Measurements from ENCODE around the gene ZBTB11. TPM values are rescaled to one million over a fixed set of nuclear protein-coding genes. Genes with fewer than 3 reads are reported as not detected.

The ZBTB11 gene
- total and polyA plus RNA-seq, 10 of the 15 experiments (the other 5 are each of a cell fraction or from before 2014, with no cell fraction given): 3.5 to 25.7 (median 18.0) TPM

- DNase-seq (ENCODE audit: low read depth, low spot score) (no peak), ATAC-seq (no peak), FAIRE-seq (no peak)
- ChIA-PET POLR2A (no interaction called here), SMC1A (ENCODE audit: uncharacterized antibody, unreplicated experiment) (no interaction called here), CTCF (interaction anchor here (1.0 kb wide), 1 partner anchor 17 kb away, joined by 3 read pairs; no protein-coding TSS in a partner anchor), RAD21 (ENCODE audit: unreplicated experiment) (no interaction called here)
- WGBS (ENCODE audit: insufficient coverage, insufficient replicate concordance, low lambda C conversion rate, missing lambda C conversion rate): 100% methylated on average over 1 of the region's 1 CpG
- in situ Hi-C loops (cut with MboI): no loop called here
- TF ChIP-seq RCOR1 (conservative IDR thresholded peaks at IDR 0.05; ENCODE audit: low read depth, low read length): no peak
- TF ChIP-seq BCL3 (IDR thresholded peaks at IDR 0.05; ENCODE audit: borderline replicate concordance, insufficient read depth, low read depth, low read length, poor library complexity, severe bottlenecking): no peak
- no peak for TF ChIP-seq FOXK2 (IDR thresholded peaks at IDR 0.05)
- no peak for TF ChIP-seq CTCF (IDR thresholded peaks at IDR 0.05 in 2 of 3, conservative IDR thresholded peaks at IDR 0.05 in 1 of 3; ENCODE audit: control insufficient read depth in 2 of 3, extremely low read depth in 1 of 3, insufficient read depth in 1 of 3, low read depth in 3 of 3, low read length in 3 of 3)
- no peak for TF ChIP-seq FOS (IDR thresholded peaks at IDR 0.05; ENCODE audit: borderline replicate concordance, extremely low read depth, insufficient read length)
- no peak for TF ChIP-seq MEF2B (IDR thresholded peaks at IDR 0.05; ENCODE audit: partially characterized antibody, poor library complexity, severe bottlenecking)
- no peak for TF ChIP-seq SMC3 (IDR thresholded peaks at IDR 0.05; ENCODE audit: borderline replicate concordance, low read length)
- TF ChIP-seq, protein P1, sequence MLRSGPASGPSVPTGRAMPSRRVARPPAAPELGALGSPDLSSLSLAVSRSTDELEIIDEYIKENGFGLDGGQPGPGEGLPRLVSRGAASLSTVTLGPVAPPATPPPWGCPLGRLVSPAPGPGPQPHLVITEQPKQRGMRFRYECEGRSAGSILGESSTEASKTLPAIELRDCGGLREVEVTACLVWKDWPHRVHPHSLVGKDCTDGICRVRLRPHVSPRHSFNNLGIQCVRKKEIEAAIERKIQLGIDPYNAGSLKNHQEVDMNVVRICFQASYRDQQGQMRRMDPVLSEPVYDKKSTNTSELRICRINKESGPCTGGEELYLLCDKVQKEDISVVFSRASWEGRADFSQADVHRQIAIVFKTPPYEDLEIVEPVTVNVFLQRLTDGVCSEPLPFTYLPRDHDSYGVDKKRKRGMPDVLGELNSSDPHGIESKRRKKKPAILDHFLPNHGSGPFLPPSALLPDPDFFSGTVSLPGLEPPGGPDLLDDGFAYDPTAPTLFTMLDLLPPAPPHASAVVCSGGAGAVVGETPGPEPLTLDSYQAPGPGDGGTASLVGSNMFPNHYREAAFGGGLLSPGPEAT (IDR thresholded peaks at IDR 0.05; ENCODE audit: low read depth): no peak
- TF ChIP-seq SPI1 (IDR thresholded peaks at IDR 0.05; ENCODE audit: borderline replicate concordance, insufficient read depth, low read depth, low read length): no peak
- Histone ChIP-seq H3K4me2 (ENCODE audit: control insufficient read depth, insufficient read depth) (no peak overlapping the region), H3K4me3 (no peak overlapping the region), H3K9me3 (replicated peaks; ENCODE audit: control insufficient read depth, insufficient read depth, low read length) (no peaks in the 10 kb centered on the region), H3K9ac (ENCODE audit: control insufficient read depth, insufficient read depth, low read length) (no peak overlapping the region), H3K27ac (ENCODE audit: control insufficient read depth, insufficient read depth) (no peak overlapping the region), H3K79me2 (ENCODE audit: control insufficient read depth, insufficient read depth, low read length) (no peaks in the 10 kb centered on the region), H3K27me3 (replicated peaks in 1 of 2; ENCODE audit: control insufficient read depth in 2 of 2, insufficient read depth in 2 of 2, low read length in 1 of 2) (no peaks in the 10 kb centered on the region), H3K4me1 (ENCODE audit: control insufficient read depth, insufficient read depth, low read length) (no peaks in the 10 kb centered on the region), H3K36me3 (ENCODE audit: control insufficient read depth in 2 of 2, insufficient read depth in 2 of 2, low read length in 1 of 2) (peaks cover 4 to 9% of the 10 kb centered on the region in 2 experiments), H2AFZ (ENCODE audit: control insufficient read depth, low read depth, low read length) (no peak overlapping the region), H4K20me1 (ENCODE audit: control insufficient read depth, insufficient read depth) (no peaks in the 10 kb centered on the region)
- intact Hi-C loops (cut with micrococcal nuclease; ENCODE audit: unreplicated experiment): no loop called here
- BruUV-seq (replicated peaks): no TSS peak
Observed at GRCh38 chr3:101646726-101647125, 30.2 kb downstream of the ZBTB11 start.
